Measurements from ENCODE around the gene PAK5.

Gene PAK5

DNA sequence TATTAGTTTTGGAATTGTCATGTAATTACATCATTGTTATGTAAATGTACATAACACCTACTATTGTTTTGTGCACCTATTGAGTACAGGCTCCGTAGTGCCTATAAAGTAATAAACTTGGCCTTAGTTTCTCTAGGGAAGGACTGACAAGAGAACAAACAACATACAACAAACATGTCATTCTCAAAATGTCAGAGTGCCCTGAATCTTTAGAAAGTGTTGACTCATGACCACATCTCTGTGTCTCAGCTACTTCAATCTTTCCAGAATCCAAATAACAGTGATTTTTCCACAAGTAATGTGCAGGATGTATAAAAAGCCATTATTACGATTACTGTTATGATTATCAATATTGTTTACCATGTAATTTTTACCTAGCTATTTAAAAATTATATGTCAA lies 307.3 kb downstream of the PAK5 start:
- H3K27me3 ChIP-seq: no peaks in the 10 kb centered on the region
- H3K4me1 ChIP-seq: no peaks in the 10 kb centered on the region
- TF ChIP-seq CTCF (IDR thresholded peaks at IDR 0.05): no peak
- H3K27ac ChIP-seq: no peak overlapping the region
- no peak for DNase-seq
- H3K4me3 ChIP-seq: no peak overlapping the region
- intact Hi-C loops (cut with DNase I; ENCODE audit: low total_unique reads): no loop called here
- no peaks in the 10 kb centered on the region for H3K9me3 ChIP-seq
- no peaks in the 10 kb centered on the region for H3K36me3 ChIP-seq

DNA sequence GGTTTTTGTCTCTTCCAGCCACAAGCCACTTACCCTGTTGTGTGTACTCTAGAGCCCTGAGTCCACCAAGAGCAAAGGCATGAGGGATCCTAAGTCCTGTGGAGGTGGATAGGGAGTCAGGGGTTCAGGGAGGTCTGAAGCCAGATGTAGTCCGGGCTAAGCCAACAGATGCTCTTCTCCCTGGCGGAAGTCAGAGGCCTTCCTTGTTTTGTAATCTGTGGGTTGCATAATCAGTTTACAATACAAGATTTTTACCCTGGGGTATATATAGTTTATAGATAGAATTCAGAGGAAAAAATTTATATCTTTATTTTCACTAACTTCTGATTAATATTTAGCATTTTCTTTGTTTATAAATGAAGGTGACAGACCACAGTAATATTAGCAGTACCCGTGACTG lies 315.2 kb downstream of the PAK5 start:
- Histone ChIP-seq H3K27me3 (peaks cover 0 to 12% of the 10 kb centered on the region in 2 donors), H3K4me1 (no peaks in the 10 kb centered on the region), H3K36me3 (no peaks in the 10 kb centered on the region), H3K4me3 (no peak overlapping the region), H3K9me3 (no peaks in the 10 kb centered on the region), H3K27ac (no peak overlapping the region)
- intact Hi-C loops (cut with DNase I; ENCODE audit: low total_unique reads): no loop called here
- no peak for TF ChIP-seq CTCF (IDR thresholded peaks at IDR 0.05)
- DNase-seq: no peak

GRCh38 chr20:9520086-9520485 lies 318.8 kb downstream of the PAK5 start:
- Histone ChIP-seq H3K4me1 (peaks cover 0 to 17% (median 14%) of the 10 kb centered on the region in 4 donors), H3K27me3 (peaks cover 0 to 42% of the 10 kb centered on the region in 2 donors), H3K36me3 (no peaks in the 10 kb centered on the region), H3K27ac (no peak overlapping the region), H3K9me3 (no peaks in the 10 kb centered on the region), H3K4me3 (no peak overlapping the region)
- intact Hi-C loops (cut with DNase I; ENCODE audit: low total_unique reads): no loop called here
- DNase-seq: no peak
- no peak for TF ChIP-seq CTCF (IDR thresholded peaks at IDR 0.05)

- H3K27ac ChIP-seq: no peak overlapping the region
- H3K4me3 ChIP-seq: no peak overlapping the region
- H3K4me1 ChIP-seq: peaks cover 0 to 25% (median 22%) of the 10 kb centered on the region in 4 donors
- no peaks in the 10 kb centered on the region for H3K9me3 ChIP-seq
- H3K36me3 ChIP-seq: no peaks in the 10 kb centered on the region
- DNase-seq: no peak
- intact Hi-C loops (cut with DNase I; ENCODE audit: low total_unique reads): no loop called here
- TF ChIP-seq CTCF (IDR thresholded peaks at IDR 0.05): no peak
- H3K27me3 ChIP-seq: peaks cover 0 to 54% of the 10 kb centered on the region in 2 donors
Measured at GRCh38 chr20:9518576-9519175, 320.2 kb downstream of the PAK5 start.

DNA sequence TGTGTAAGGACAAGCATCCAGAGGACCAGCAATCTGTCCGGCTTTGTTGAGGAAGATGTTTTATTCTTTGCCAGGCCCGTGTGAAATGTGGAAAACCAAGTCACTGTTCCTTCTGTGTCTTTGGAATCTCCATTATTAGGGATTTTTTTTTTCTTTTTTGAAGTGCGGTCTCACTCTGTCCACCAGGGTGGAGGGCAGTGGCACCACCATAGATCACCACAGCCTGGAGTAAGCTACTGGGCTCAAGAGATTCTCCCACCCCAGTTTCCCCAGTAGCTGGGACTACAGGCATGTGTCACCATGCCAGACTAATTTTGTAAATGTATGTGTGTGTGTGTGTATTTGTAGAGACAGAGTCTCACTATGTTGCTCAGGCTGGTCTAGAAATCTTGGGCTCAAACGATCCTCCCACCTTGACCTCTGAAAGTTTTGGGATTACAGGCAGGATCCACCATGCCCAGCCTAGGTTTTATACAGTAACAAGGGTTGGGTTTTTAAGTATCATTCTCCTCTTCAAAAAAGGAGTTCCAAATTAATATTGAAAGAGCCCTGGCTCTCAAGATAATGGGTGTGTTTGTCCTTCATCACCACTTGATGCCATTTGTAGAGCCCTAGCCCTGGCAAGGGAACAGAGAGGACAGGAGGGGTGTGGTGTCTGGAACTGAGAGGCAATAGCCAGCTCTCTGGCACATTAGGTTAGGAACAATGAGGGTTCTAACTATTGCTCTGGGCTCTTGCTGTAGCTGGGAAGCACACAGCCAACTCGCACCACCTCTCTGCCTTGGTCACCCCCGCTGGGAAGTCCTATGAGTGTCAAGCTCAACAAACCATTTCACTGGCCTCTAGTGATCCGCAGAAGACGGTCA lies 321.3 kb downstream of the PAK5 start:
- intact Hi-C loops (cut with DNase I; ENCODE audit: low total_unique reads): no loop called here
- Histone ChIP-seq H3K9me3 (no peaks in the 10 kb centered on the region), H3K4me3 (no peak overlapping the region), H3K27me3 (peaks cover 0 to 54% of the 10 kb centered on the region in 2 donors), H3K4me1 (peaks cover 0 to 25% (median 22%) of the 10 kb centered on the region in 4 donors), H3K36me3 (no peaks in the 10 kb centered on the region), H3K27ac (no peak overlapping the region)
- no peak for DNase-seq
- no peak for TF ChIP-seq CTCF (IDR thresholded peaks at IDR 0.05)

Measured in tibial artery (tissue), 4 donors.